ENCODE data around the gene TBX22. TPM values are rescaled to one million over a fixed set of nuclear protein-coding genes. Genes with fewer than 3 reads are reported as not detected.

Gene TBX22
- total RNA-seq (2022) (not detected in 2 replicates), Bru-seq, nascent RNA (not detected), BruChase-seq, experiment 1, labeled RNA remaining after a 6-hour chase (not detected), BruChase-seq, experiment 2, labeled RNA remaining after a 2-hour chase (not detected)
- long read RNA-seq, result 0 reads

GRCh38 chrX:80014141-80014940 is at the start of gene TBX22:
Gene TBX22 (plus strand): TSS chrX:80014753. CDS start chrX:80022270, 7,517 bp downstream.
- no peak for DNase-seq
- H3K4me1 Mint-ChIP-seq (ENCODE audit: low read depth, unreplicated experiment), result no peaks in the 10 kb centered on the region
- peaks cover 8% of the 10 kb centered on the region for H3K9me3 Mint-ChIP-seq (ENCODE audit: low read depth, unreplicated experiment)
- intact Hi-C loops (cut with micrococcal nuclease; ENCODE audit: unreplicated experiment), result no loop called here
- no peak for TF ChIP-seq CTCF (IDR thresholded peaks at IDR 0.05; ENCODE audit: unreplicated experiment)
- H3K27ac Mint-ChIP-seq (ENCODE audit: unreplicated experiment), result no peak within 1 kb of the TSS
- BruUV-seq (replicated peaks), result no TSS peak
- H3K27me3 Mint-ChIP-seq (ENCODE audit: unreplicated experiment), result no peaks in the 10 kb centered on the region
- no peak within 1 kb of the TSS for H3K4me3 Mint-ChIP-seq (ENCODE audit: low read depth, unreplicated experiment)
- no peaks in the 10 kb centered on the region for H3K36me3 Mint-ChIP-seq (ENCODE audit: insufficient read depth, unreplicated experiment)
- CTCF ChIA-PET, result no interaction called here

- CTCF ChIA-PET, result no interaction called here
- intact Hi-C loops (cut with micrococcal nuclease; ENCODE audit: unreplicated experiment), result no loop called here
- no TSS peak for BruUV-seq (replicated peaks)
- H3K9me3 Mint-ChIP-seq (ENCODE audit: low read depth, unreplicated experiment), result peaks cover 7% of the 10 kb centered on the region
- DNase-seq, result no peak
- no peaks in the 10 kb centered on the region for H3K27me3 Mint-ChIP-seq (ENCODE audit: unreplicated experiment)
- H3K36me3 Mint-ChIP-seq (ENCODE audit: insufficient read depth, unreplicated experiment), result no peaks in the 10 kb centered on the region
- H3K4me1 Mint-ChIP-seq (ENCODE audit: low read depth, unreplicated experiment), result no peaks in the 10 kb centered on the region
- no peak for TF ChIP-seq CTCF (IDR thresholded peaks at IDR 0.05; ENCODE audit: unreplicated experiment)
- H3K27ac Mint-ChIP-seq (ENCODE audit: unreplicated experiment), result no peak overlapping the region
- no peak overlapping the region for H3K4me3 Mint-ChIP-seq (ENCODE audit: low read depth, unreplicated experiment)
Observed at GRCh38 chrX:79975605-79976004, 38.9 kb upstream of the TBX22 start.

- TF ChIP-seq CTCF (IDR thresholded peaks at IDR 0.05; ENCODE audit: unreplicated experiment), result no peak
- CTCF ChIA-PET, result no interaction called here
- H3K27me3 Mint-ChIP-seq (ENCODE audit: unreplicated experiment), result no peaks in the 10 kb centered on the region
- no peaks in the 10 kb centered on the region for H3K36me3 Mint-ChIP-seq (ENCODE audit: insufficient read depth, unreplicated experiment)
- intact Hi-C loops (cut with micrococcal nuclease; ENCODE audit: unreplicated experiment), result no loop called here
- H3K4me1 Mint-ChIP-seq (ENCODE audit: low read depth, unreplicated experiment), result no peaks in the 10 kb centered on the region
- no peaks in the 10 kb centered on the region for H3K9me3 Mint-ChIP-seq (ENCODE audit: low read depth, unreplicated experiment)
- no peak overlapping the region for H3K4me3 Mint-ChIP-seq (ENCODE audit: low read depth, unreplicated experiment)
- BruUV-seq (replicated peaks), result no TSS peak
- no peak for DNase-seq
- no peak overlapping the region for H3K27ac Mint-ChIP-seq (ENCODE audit: unreplicated experiment)
Observed at GRCh38 chrX:80004458-80004857, 10.1 kb upstream of the TBX22 start.

- BruUV-seq (replicated peaks), result no TSS peak
- DNase-seq, result no peak
- no peak overlapping the region for H3K4me3 Mint-ChIP-seq (ENCODE audit: low read depth, unreplicated experiment)
- H3K27ac Mint-ChIP-seq (ENCODE audit: unreplicated experiment), result no peak overlapping the region
- peaks cover 8% of the 10 kb centered on the region for H3K9me3 Mint-ChIP-seq (ENCODE audit: low read depth, unreplicated experiment)
- no peak for TF ChIP-seq CTCF (IDR thresholded peaks at IDR 0.05; ENCODE audit: unreplicated experiment)
- no peaks in the 10 kb centered on the region for H3K4me1 Mint-ChIP-seq (ENCODE audit: low read depth, unreplicated experiment)
- no peaks in the 10 kb centered on the region for H3K36me3 Mint-ChIP-seq (ENCODE audit: insufficient read depth, unreplicated experiment)
- CTCF ChIA-PET, result no interaction called here
- intact Hi-C loops (cut with micrococcal nuclease; ENCODE audit: unreplicated experiment), result no loop called here
- no peaks in the 10 kb centered on the region for H3K27me3 Mint-ChIP-seq (ENCODE audit: unreplicated experiment)
Observed at GRCh38 chrX:80011522-80011921, 3.0 kb upstream of the TBX22 start.

All from Calu3 (cell line).